ENCODE data around the gene CALU.

CALU gene

GRCh38 chr7:128805225-128805624, 66.1 kb downstream of the CALU start:
- no peaks in the 10 kb centered on the region for H4K20me1 ChIP-seq (ENCODE audit: insufficient read depth)
- no peak overlapping the region for H2AFZ ChIP-seq (ENCODE audit: low read depth)
- H3K4me2 ChIP-seq, result no peak overlapping the region
- no peak overlapping the region for H3K27ac ChIP-seq
- H3K4me3 ChIP-seq (IDR thresholded peaks at IDR 0.05; ENCODE audit: insufficient read depth, low read depth, low read length), result no peak overlapping the region
- TF ChIP-seq, protein P1, sequence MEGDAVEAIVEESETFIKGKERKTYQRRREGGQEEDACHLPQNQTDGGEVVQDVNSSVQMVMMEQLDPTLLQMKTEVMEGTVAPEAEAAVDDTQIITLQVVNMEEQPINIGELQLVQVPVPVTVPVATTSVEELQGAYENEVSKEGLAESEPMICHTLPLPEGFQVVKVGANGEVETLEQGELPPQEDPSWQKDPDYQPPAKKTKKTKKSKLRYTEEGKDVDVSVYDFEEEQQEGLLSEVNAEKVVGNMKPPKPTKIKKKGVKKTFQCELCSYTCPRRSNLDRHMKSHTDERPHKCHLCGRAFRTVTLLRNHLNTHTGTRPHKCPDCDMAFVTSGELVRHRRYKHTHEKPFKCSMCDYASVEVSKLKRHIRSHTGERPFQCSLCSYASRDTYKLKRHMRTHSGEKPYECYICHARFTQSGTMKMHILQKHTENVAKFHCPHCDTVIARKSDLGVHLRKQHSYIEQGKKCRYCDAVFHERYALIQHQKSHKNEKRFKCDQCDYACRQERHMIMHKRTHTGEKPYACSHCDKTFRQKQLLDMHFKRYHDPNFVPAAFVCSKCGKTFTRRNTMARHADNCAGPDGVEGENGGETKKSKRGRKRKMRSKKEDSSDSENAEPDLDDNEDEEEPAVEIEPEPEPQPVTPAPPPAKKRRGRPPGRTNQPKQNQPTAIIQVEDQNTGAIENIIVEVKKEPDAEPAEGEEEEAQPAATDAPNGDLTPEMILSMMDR (conservative IDR thresholded peaks at IDR 0.05; ENCODE audit: low read depth, low read length), result no peak
- H3K27me3 ChIP-seq (ENCODE audit: insufficient read depth, low read depth), result no peaks in the 10 kb centered on the region
- H3K9ac ChIP-seq, result no peak overlapping the region
- no peaks in the 10 kb centered on the region for H3K4me1 ChIP-seq (ENCODE audit: low read depth, poor library complexity, severe bottlenecking)
- no peaks in the 10 kb centered on the region for H3K79me2 ChIP-seq (ENCODE audit: insufficient read depth, low read depth)
- H3K36me3 ChIP-seq (ENCODE audit: insufficient read depth), result no peaks in the 10 kb centered on the region

DNA sequence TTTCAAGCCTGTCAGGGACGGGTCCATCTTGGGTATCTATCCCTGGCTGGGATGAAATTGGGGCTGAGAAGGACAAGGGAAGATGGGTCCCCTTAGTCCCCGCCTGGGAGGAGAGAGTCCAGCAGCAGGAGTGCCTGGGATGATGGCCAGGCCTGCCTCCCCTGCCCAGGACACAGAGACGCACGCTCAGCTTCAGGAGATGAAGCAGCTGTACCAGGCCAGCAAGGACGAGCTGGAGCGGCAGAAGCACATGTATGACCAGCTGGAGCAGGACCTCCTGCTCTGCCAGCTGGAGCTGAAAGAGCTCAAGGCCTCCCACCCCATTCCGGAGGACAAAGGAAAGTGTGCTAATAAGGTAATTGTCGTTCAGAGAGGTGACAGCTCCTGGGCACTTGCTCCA, 68.0 kb downstream of the CALU start:
- TF ChIP-seq, protein P1 (conservative IDR thresholded peaks at IDR 0.05; ENCODE audit: low read depth, low read length), result no peak
- no peak overlapping the region for H3K4me2 ChIP-seq
- H4K20me1 ChIP-seq (ENCODE audit: insufficient read depth), result no peaks in the 10 kb centered on the region
- no peaks in the 10 kb centered on the region for H3K79me2 ChIP-seq (ENCODE audit: insufficient read depth, low read depth)
- no peak overlapping the region for H3K4me3 ChIP-seq (IDR thresholded peaks at IDR 0.05; ENCODE audit: insufficient read depth, low read depth, low read length)
- no peak overlapping the region for H2AFZ ChIP-seq (ENCODE audit: low read depth)
- no peaks in the 10 kb centered on the region for H3K36me3 ChIP-seq (ENCODE audit: insufficient read depth)
- no peaks in the 10 kb centered on the region for H3K27me3 ChIP-seq (ENCODE audit: insufficient read depth, low read depth)
- no peak overlapping the region for H3K9ac ChIP-seq
- H3K27ac ChIP-seq, result no peak overlapping the region
- H3K4me1 ChIP-seq (ENCODE audit: low read depth, poor library complexity, severe bottlenecking), result peaks cover 14% of the 10 kb centered on the region

GRCh38 chr7:128809363-128809762, 70.2 kb downstream of the CALU start:
- no peaks in the 10 kb centered on the region for H3K79me2 ChIP-seq (ENCODE audit: insufficient read depth, low read depth)
- TF ChIP-seq, protein P1 (conservative IDR thresholded peaks at IDR 0.05; ENCODE audit: low read depth, low read length), result no peak
- H3K4me3 ChIP-seq (IDR thresholded peaks at IDR 0.05; ENCODE audit: insufficient read depth, low read depth, low read length), result no peak overlapping the region
- H3K4me2 ChIP-seq, result no peak overlapping the region
- H2AFZ ChIP-seq (ENCODE audit: low read depth), result no peak overlapping the region
- H3K9ac ChIP-seq, result no peak overlapping the region
- no peaks in the 10 kb centered on the region for H3K36me3 ChIP-seq (ENCODE audit: insufficient read depth)
- no peaks in the 10 kb centered on the region for H3K27me3 ChIP-seq (ENCODE audit: insufficient read depth, low read depth)
- no peaks in the 10 kb centered on the region for H4K20me1 ChIP-seq (ENCODE audit: insufficient read depth)
- peaks cover 27% of the 10 kb centered on the region for H3K4me1 ChIP-seq (ENCODE audit: low read depth, poor library complexity, severe bottlenecking)
- no peak overlapping the region for H3K27ac ChIP-seq

- Histone ChIP-seq H3K4me1 (ENCODE audit: low read depth, poor library complexity, severe bottlenecking) (peaks cover 27% of the 10 kb centered on the region), H3K79me2 (ENCODE audit: insufficient read depth, low read depth) (no peaks in the 10 kb centered on the region), H3K4me3 (IDR thresholded peaks at IDR 0.05; ENCODE audit: insufficient read depth, low read depth, low read length) (no peak overlapping the region), H3K9ac (no peak overlapping the region), H3K4me2 (no peak overlapping the region), H3K27me3 (ENCODE audit: insufficient read depth, low read depth) (no peaks in the 10 kb centered on the region), H2AFZ (ENCODE audit: low read depth) (no peak overlapping the region), H4K20me1 (ENCODE audit: insufficient read depth) (no peaks in the 10 kb centered on the region), H3K27ac (no peak overlapping the region), H3K36me3 (ENCODE audit: insufficient read depth) (no peaks in the 10 kb centered on the region)
- TF ChIP-seq, protein P1 (conservative IDR thresholded peaks at IDR 0.05; ENCODE audit: low read depth, low read length), result no peak
Observed at GRCh38 chr7:128810473-128810872, 71.3 kb downstream of the CALU start.
